ENCODE measurements around the gene CCDC117.

- TF ChIP-seq, protein P1, sequence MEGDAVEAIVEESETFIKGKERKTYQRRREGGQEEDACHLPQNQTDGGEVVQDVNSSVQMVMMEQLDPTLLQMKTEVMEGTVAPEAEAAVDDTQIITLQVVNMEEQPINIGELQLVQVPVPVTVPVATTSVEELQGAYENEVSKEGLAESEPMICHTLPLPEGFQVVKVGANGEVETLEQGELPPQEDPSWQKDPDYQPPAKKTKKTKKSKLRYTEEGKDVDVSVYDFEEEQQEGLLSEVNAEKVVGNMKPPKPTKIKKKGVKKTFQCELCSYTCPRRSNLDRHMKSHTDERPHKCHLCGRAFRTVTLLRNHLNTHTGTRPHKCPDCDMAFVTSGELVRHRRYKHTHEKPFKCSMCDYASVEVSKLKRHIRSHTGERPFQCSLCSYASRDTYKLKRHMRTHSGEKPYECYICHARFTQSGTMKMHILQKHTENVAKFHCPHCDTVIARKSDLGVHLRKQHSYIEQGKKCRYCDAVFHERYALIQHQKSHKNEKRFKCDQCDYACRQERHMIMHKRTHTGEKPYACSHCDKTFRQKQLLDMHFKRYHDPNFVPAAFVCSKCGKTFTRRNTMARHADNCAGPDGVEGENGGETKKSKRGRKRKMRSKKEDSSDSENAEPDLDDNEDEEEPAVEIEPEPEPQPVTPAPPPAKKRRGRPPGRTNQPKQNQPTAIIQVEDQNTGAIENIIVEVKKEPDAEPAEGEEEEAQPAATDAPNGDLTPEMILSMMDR (IDR thresholded peaks at IDR 0.05) = no peak
- TF ChIP-seq POLR2A (IDR thresholded peaks at IDR 0.05; ENCODE audit: low read depth) (no peak), POLR2AphosphoS5 (IDR thresholded peaks at IDR 0.05) (no peak)
Measured at GRCh38 chr22:28793976-28794584, 21.6 kb downstream of the CCDC117 start.
